Trophoblast cell (in vitro differentiated cells and primary cell): ENCODE data around the gene GRK1.

ENCODE experiments used
- DNase-seq, 2 donors: peaks; one replicate each; pipeline ENCODE4 v3.0.0-alpha.2; 2016
- H2AFZ ChIP-seq: 2 replicates; pipeline ENCODE4 v1.6.1; 2013; ENCODE audit warnings: low read length, moderate library complexity, mild to moderate bottlenecking; ENCODE audit not compliant: insufficient read depth, poor library complexity
- H2AK5ac ChIP-seq: 2 replicates; pipeline ENCODE4 v1.6.1; 2013; ENCODE audit warnings: mild to moderate bottlenecking, low read length
- H2BK120ac ChIP-seq: 2 replicates; pipeline ENCODE4 v1.6.1; 2013; ENCODE audit warnings: low read length, mild to moderate bottlenecking, moderate library complexity; ENCODE audit not compliant: insufficient read depth, poor library complexity
- H2BK12ac ChIP-seq: 2 replicates; pipeline ENCODE4 v1.6.1; 2013; ENCODE audit warnings: mild to moderate bottlenecking, low read length, moderate library complexity
- H2BK5ac ChIP-seq: 2 replicates; pipeline ENCODE4 v1.6.1; 2013; ENCODE audit warnings: low read length, low read depth, moderate library complexity, mild to moderate bottlenecking; ENCODE audit not compliant: poor library complexity
- H3K14ac ChIP-seq: 2 replicates; pipeline ENCODE4 v1.6.1; 2013; ENCODE audit warnings: mild to moderate bottlenecking, low read length
- H3K18ac ChIP-seq: 2 replicates; pipeline ENCODE4 v1.6.1; 2013; ENCODE audit warnings: mild to moderate bottlenecking, low read length
- H3K23ac ChIP-seq: 2 replicates; pipeline ENCODE4 v1.6.1; 2013; ENCODE audit warnings: low read length
- H3K27ac ChIP-seq: 2 replicates; pipeline ENCODE4 v1.5.1; 2013; ENCODE audit warnings: low read depth, mild to moderate bottlenecking, inconsistent platforms, low read length, moderate library complexity
- H3K27me3 ChIP-seq: 2 replicates; pipeline ENCODE4 v1.6.1; 2013; ENCODE audit warnings: inconsistent platforms, mild to moderate bottlenecking, low read length, moderate library complexity; ENCODE audit not compliant: insufficient read depth
- H3K36me3 ChIP-seq, 2 experiments: 1 replicate in 1 of 2; 2 replicates in 1 of 2; pipeline ENCODE4 v1.6.1; 2013; ENCODE audit warnings: low read length in 2 of 2, mild to moderate bottlenecking in 2 of 2, moderate library complexity in 1 of 2; ENCODE audit not compliant: insufficient read depth in 2 of 2, control insufficient read depth in 1 of 2
- H3K4ac ChIP-seq: 2 replicates; pipeline ENCODE4 v1.6.1; 2013; ENCODE audit warnings: low read depth, mild to moderate bottlenecking, low read length, moderate library complexity
- H3K4me1 ChIP-seq, 2 experiments: 1 replicate in 1 of 2; 2 replicates in 1 of 2; pipeline ENCODE4 v1.6.1; 2013; ENCODE audit warnings: low read length in 2 of 2, mild to moderate bottlenecking in 2 of 2, moderate library complexity in 1 of 2; ENCODE audit not compliant: insufficient read depth in 2 of 2, control insufficient read depth in 1 of 2
- H3K4me2 ChIP-seq: 2 replicates; pipeline ENCODE4 v1.6.1; 2013; ENCODE audit warnings: inconsistent platforms, mild to moderate bottlenecking, low read length, moderate library complexity
- H3K4me3 ChIP-seq: 2 replicates; pipeline ENCODE4 v1.5.1; 2013; ENCODE audit warnings: mild to moderate bottlenecking, low read depth, low read length, inconsistent platforms
- H3K79me1 ChIP-seq: one replicate; pipeline ENCODE4 v1.6.1; 2013; ENCODE audit warnings: low read length
- H3K79me2 ChIP-seq: 2 replicates; pipeline ENCODE4 v1.6.1; 2013; ENCODE audit warnings: low read length, mild to moderate bottlenecking; ENCODE audit not compliant: control insufficient read depth, insufficient read depth, poor library complexity
- H3K9ac ChIP-seq: 2 replicates; pipeline ENCODE4 v1.6.1; 2013; ENCODE audit warnings: mild to moderate bottlenecking, low read length
- H3K9me3 ChIP-seq: 2 replicates; pipeline ENCODE4 v1.6.1; 2013; ENCODE audit warnings: low read depth, mild to moderate bottlenecking, control low read depth, inconsistent platforms, low read length; ENCODE audit not compliant: insufficient read depth
- H4K12ac ChIP-seq: 2 replicates; pipeline ENCODE4 v1.6.1; 2013; ENCODE audit warnings: low read depth, mild to moderate bottlenecking, low read length, moderate library complexity
- H4K8ac ChIP-seq: 2 replicates; pipeline ENCODE4 v1.6.1; 2013; ENCODE audit warnings: low read depth, mild to moderate bottlenecking, low read length, moderate library complexity
- H4K91ac ChIP-seq: one replicate; pipeline ENCODE4 v1.6.1; 2013; ENCODE audit warnings: low read depth, mild to moderate bottlenecking, low read length, moderate library complexity
- WGBS: extraction: QIAGEN DNeasy Blood & Tissue Kit; methylation state at CpG from one replicate; pipeline ENCODE4 v1.1.7; 2013; ENCODE audit warnings: missing lambda C conversion rate; ENCODE audit not compliant: insufficient read length, insufficient coverage; ENCODE audit errors: extremely low coverage; 5-methylcytosine and 5-hydroxymethylcytosine counted together

The GRK1 gene

DNA sequence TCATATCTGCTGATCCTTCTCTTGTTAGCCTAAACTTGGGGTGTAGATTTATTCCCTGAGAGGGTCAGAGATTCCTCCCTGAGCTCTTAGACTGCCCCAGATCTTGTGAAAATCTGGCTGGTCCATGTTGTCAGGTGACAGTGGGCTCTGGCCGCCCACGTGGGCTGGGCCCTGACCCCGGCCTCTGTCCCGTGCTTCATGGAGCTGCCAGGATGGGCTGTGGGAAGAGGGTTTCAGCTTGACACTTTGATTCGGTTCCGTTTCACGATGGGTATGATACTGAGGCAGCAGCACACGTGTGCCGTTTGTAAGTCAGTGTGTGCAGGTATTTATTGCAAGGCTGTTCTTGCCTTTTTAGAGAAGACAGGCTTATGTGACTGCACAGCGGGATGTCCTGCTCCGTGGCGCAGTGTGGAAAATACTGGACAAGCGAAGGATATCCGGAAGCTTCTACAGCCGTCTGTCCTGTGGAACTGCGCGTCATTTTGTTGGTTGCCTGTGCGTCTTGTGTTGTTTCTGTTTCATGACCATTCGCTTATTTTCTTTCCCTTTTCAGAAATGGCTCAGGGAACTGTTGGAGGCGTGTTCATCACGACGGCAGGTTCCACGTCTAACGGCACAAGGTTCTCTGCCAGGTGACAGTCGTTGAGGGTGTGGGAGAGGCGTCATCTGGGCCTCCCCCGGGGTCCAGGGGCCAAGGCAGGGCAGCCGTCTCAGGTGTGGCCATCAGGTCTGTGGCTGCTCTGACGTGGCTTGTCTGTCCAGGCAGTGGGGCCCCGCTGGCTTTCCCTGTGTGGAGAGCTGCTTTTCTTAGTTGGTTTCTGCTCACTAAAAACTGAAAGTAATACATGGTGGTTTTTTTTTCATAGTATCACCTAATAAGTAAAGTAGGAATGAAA, 29.5 kb upstream of the GRK1 start:
- H4K12ac ChIP-seq, result no peak overlapping the region
- H4K91ac ChIP-seq, result no peak overlapping the region
- no peaks in the 10 kb centered on the region for H3K79me2 ChIP-seq
- no peak overlapping the region for H3K27ac ChIP-seq
- no peak overlapping the region for H3K18ac ChIP-seq
- H3K14ac ChIP-seq, result no peak overlapping the region
- no peak overlapping the region for H2BK120ac ChIP-seq
- H2BK12ac ChIP-seq, result no peak overlapping the region
- H2AK5ac ChIP-seq, result no peak overlapping the region
- H3K36me3 ChIP-seq, result peaks cover 67 to 72% of the 10 kb centered on the region in 2 experiments
- H3K4me1 ChIP-seq, result no peaks in the 10 kb centered on the region
- no peak overlapping the region for H2AFZ ChIP-seq
- H3K9me3 ChIP-seq, result peaks cover 4% of the 10 kb centered on the region
- no peak overlapping the region for H3K9ac ChIP-seq
- no peak overlapping the region for H3K4me3 ChIP-seq
- no peak for DNase-seq
- no peak overlapping the region for H3K4me2 ChIP-seq
- WGBS, result no CpG with 5 or more reads among the region's 30 CpGs
- no peak overlapping the region for H3K23ac ChIP-seq
- H3K79me1 ChIP-seq, result no peaks in the 10 kb centered on the region
- H3K4ac ChIP-seq, result no peak overlapping the region
- no peaks in the 10 kb centered on the region for H3K27me3 ChIP-seq
- H2BK5ac ChIP-seq, result no peak overlapping the region
- no peak overlapping the region for H4K8ac ChIP-seq

DNA sequence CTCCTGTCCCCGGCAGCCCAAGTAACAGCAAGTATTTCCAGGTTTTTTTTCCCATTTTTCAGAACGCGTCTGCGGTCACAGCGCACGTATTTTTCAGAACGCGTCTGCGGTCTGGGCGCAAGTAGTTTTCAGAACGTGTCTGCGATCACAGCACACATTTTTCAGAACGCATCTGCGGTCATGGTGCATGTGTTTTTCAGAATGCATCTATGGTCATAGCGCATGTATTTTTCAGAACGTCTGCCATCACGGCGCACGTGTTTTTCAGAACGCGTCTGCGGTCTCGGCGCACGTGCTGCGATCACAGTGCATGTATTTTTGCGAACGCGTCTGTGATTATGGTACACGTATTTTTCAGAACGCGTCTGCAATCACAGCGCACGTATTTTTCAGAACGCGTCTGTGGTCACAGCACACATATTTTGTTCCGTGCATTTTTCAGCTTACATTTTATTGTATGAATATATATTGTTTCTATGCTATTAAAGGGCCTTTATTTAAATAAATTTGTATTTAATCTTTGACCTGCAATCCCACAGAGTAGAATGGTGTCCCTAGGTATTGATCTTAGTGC, 28.8 kb upstream of the GRK1 start:
- Histone ChIP-seq H3K9ac (no peak overlapping the region), H3K36me3 (peaks cover 60 to 66% of the 10 kb centered on the region in 2 experiments), H3K9me3 (peaks cover 4% of the 10 kb centered on the region), H3K4ac (no peak overlapping the region), H2BK12ac (no peak overlapping the region), H2BK120ac (no peak overlapping the region), H3K4me2 (no peak overlapping the region), H3K14ac (no peak overlapping the region), H4K12ac (no peak overlapping the region), H3K79me2 (no peaks in the 10 kb centered on the region), H3K4me1 (no peaks in the 10 kb centered on the region), H3K4me3 (no peak overlapping the region), H3K27ac (no peak overlapping the region), H3K79me1 (no peaks in the 10 kb centered on the region), H2AK5ac (no peak overlapping the region), H2BK5ac (no peak overlapping the region), H3K23ac (no peak overlapping the region), H4K8ac (no peak overlapping the region), H3K18ac (no peak overlapping the region), H4K91ac (no peak overlapping the region), H3K27me3 (no peaks in the 10 kb centered on the region), H2AFZ (no peak overlapping the region)
- no peak for DNase-seq
- no CpG with 5 or more reads among the region's 37 CpGs for whole genome bisulfite sequencing

GRCh38 chr13:113638806-113639205, 28.2 kb upstream of the GRK1 start:
- Histone ChIP-seq H2BK12ac (no peak overlapping the region), H2AFZ (no peak overlapping the region), H2BK5ac (no peak overlapping the region), H3K9me3 (peaks cover 4% of the 10 kb centered on the region), H3K23ac (no peak overlapping the region), H3K4me3 (no peak overlapping the region), H3K4me1 (no peaks in the 10 kb centered on the region), H3K27me3 (no peaks in the 10 kb centered on the region), H2BK120ac (no peak overlapping the region), H3K79me1 (no peaks in the 10 kb centered on the region), H3K36me3 (peaks cover 56 to 61% of the 10 kb centered on the region in 2 experiments), H3K14ac (no peak overlapping the region), H4K12ac (no peak overlapping the region), H3K79me2 (no peaks in the 10 kb centered on the region), H3K4ac (no peak overlapping the region), H3K9ac (no peak overlapping the region), H3K27ac (no peak overlapping the region), H2AK5ac (no peak overlapping the region), H3K18ac (no peak overlapping the region), H3K4me2 (no peak overlapping the region), H4K91ac (no peak overlapping the region), H4K8ac (no peak overlapping the region)
- no CpG with 5 or more reads among the region's 8 CpGs for WGBS
- DNase-seq, result no peak

DNA sequence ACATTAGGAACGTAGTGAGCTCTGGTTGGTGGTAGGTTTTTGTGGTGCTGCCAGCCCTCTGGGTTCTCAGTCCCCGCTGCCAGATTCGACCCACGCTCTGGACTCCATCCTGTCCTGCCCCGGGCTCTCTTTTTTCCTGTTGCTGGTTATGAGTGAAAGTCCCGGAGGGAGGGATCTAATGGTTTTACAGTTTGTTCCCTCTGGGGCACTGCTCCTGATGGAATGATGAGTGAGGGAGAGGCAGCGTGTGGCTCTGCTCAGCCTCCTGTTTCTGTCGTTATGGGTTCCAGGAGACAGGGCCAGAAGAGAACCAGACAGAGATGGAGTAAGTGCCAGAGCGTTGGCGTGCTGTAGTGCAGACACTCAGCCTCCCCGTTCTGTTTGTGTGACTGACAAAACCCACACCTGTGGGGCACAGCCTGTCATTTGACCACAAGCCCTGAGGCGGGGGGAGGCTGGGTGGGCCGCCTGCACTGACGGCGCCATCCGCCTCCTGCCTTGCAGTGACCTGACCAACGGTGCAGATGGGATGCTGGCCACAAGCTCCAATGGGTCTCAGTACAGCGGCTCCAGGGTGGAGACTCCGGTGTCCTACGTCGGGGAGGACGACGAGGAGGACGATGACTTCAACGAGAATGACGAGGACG, 27.3 kb upstream of the GRK1 start:
- H3K9ac ChIP-seq, result no peak overlapping the region
- H2BK120ac ChIP-seq, result no peak overlapping the region
- no peak overlapping the region for H4K8ac ChIP-seq
- no peak overlapping the region for H3K27ac ChIP-seq
- no peak overlapping the region for H3K4me3 ChIP-seq
- H3K4me2 ChIP-seq, result no peak overlapping the region
- WGBS, result no CpG with 5 or more reads among the region's 27 CpGs
- no peak overlapping the region for H4K91ac ChIP-seq
- H2AFZ ChIP-seq, result no peak overlapping the region
- peaks cover 50 to 55% of the 10 kb centered on the region in 2 experiments for H3K36me3 ChIP-seq
- H2AK5ac ChIP-seq, result no peak overlapping the region
- H3K9me3 ChIP-seq, result peaks cover 2% of the 10 kb centered on the region
- no peak overlapping the region for H3K23ac ChIP-seq
- no peak overlapping the region for H2BK5ac ChIP-seq
- no peak overlapping the region for H4K12ac ChIP-seq
- H2BK12ac ChIP-seq, result no peak overlapping the region
- H3K14ac ChIP-seq, result no peak overlapping the region
- H3K27me3 ChIP-seq, result no peaks in the 10 kb centered on the region
- no peaks in the 10 kb centered on the region for H3K79me2 ChIP-seq
- no peak for DNase-seq
- no peak overlapping the region for H3K4ac ChIP-seq
- no peaks in the 10 kb centered on the region for H3K4me1 ChIP-seq
- no peaks in the 10 kb centered on the region for H3K79me1 ChIP-seq
- no peak overlapping the region for H3K18ac ChIP-seq
